GM12878 (cell line): ENCODE results near the gene HMGXB3. TPM values are rescaled to one million over a fixed set of nuclear protein-coding genes. Genes with fewer than 3 reads are reported as not detected.

Experiments
- ATAC-seq: fragments of 200-7000 bp; cut with Tn5 transposase; 3 replicates; pipeline ENCODE4 v1.9.1; 2020; ENCODE audit warnings: mild to moderate bottlenecking, moderate library complexity
- BruUV-seq: library from RNA; stranded (reverse); fragments of 400-500 nt; replicated peaks from 2 replicates; lab custom pipeline; 2021; lab: Mats Ljungman, UMichigan
- CTCF ChIA-PET: fragments of 300-600 bp; sonication (Branson Sonifier 250); formaldehyde crosslinking; extraction: SDS; loops from one replicate; lab custom pipeline; 2021; ENCODE audit warnings: inconsistent platforms; lab: Yijun Ruan, JAX
- POLR2A ChIA-PET: fragments of 350-600 bp; formaldehyde crosslinking; extraction: SDS; loops from one replicate; lab custom pipeline; 2021; ENCODE audit warnings: inconsistent platforms; lab: Charles Lee
- RAD21 ChIA-PET: fragments of 300-600 bp; sonication (Branson Sonifier 250); formaldehyde crosslinking; loops from one replicate; lab custom pipeline; 2023; ENCODE audit warnings: antibody characterized with exemption; ENCODE audit not compliant: unreplicated experiment; lab: Charles Lee
- SMC1A ChIA-PET: fragments of 300-600 bp; sonication (Branson Sonifier 250); formaldehyde crosslinking; loops from one replicate; lab custom pipeline; 2023; ENCODE audit not compliant: unreplicated experiment, uncharacterized antibody; lab: Charles Lee
- DNase-seq: peaks from one replicate; pipeline ENCODE4 v3.0.0-alpha.2; 2011; ENCODE audit warnings: low read depth, low spot score
- FAIRE-seq: peaks from 3 replicates; lab custom pipeline; 2011; peaks lifted over from hg19 to GRCh38; lab: Jason Lieb, UNC
- H2AFZ ChIP-seq: 2 replicates; pipeline ENCODE4 v1.6.0; 2011; ENCODE audit warnings: low read depth, low read length, control low read depth; ENCODE audit not compliant: control insufficient read depth
- H3K27ac ChIP-seq: 2 replicates; pipeline ENCODE4 v1.5.1; 2011; ENCODE audit warnings: control low read depth; ENCODE audit not compliant: control insufficient read depth, insufficient read depth
- H3K27me3 ChIP-seq, 2 experiments: replicated peaks in 1 of 2; 2 replicates each; pipeline versions ENCODE4 v1.6.0 to v1.6.1; 2011; ENCODE audit warnings: low read length in 1 of 2; ENCODE audit not compliant: control insufficient read depth in 2 of 2, insufficient read depth in 2 of 2
- H3K36me3 ChIP-seq, 2 experiments: 2 replicates each; pipeline ENCODE4 v1.5.1; 2011; ENCODE audit warnings: low read length in 1 of 2; ENCODE audit not compliant: control insufficient read depth in 2 of 2, insufficient read depth in 2 of 2
- H3K4me1 ChIP-seq: 2 replicates; pipeline ENCODE4 v1.6.1; 2011; ENCODE audit warnings: mild to moderate bottlenecking, low read length, moderate library complexity, mixed read lengths; ENCODE audit not compliant: control insufficient read depth, insufficient read depth
- H3K4me2 ChIP-seq: 2 replicates; pipeline ENCODE4 v1.6.0; 2011; ENCODE audit warnings: control low read depth; ENCODE audit not compliant: control insufficient read depth, insufficient read depth
- H3K4me3 ChIP-seq: fragments of 200-600 bp; sonication (generic); 2 replicates; pipeline ENCODE4 v1.5.1; 2016
- H3K79me2 ChIP-seq: 2 replicates; pipeline ENCODE4 v1.6.0; 2011; ENCODE audit warnings: low read length; ENCODE audit not compliant: control insufficient read depth, insufficient read depth
- H3K9ac ChIP-seq: 2 replicates; pipeline ENCODE4 v1.8.0; 2011; ENCODE audit warnings: low read length, control low read depth, mixed read lengths; ENCODE audit not compliant: control insufficient read depth, insufficient read depth
- H3K9me3 ChIP-seq: replicated peaks from 3 replicates; pipeline ENCODE4 v1.5.1; 2011; ENCODE audit warnings: mild to moderate bottlenecking, low read length; ENCODE audit not compliant: control insufficient read depth, insufficient read depth
- H4K20me1 ChIP-seq: 2 replicates; pipeline ENCODE4 v1.6.0; 2011; ENCODE audit not compliant: control insufficient read depth, insufficient read depth
- BCL3 ChIP-seq: IDR thresholded peaks from 2 replicates; pipeline ENCODE4 v1.6.1; 2011; ENCODE audit warnings: borderline replicate concordance, low read depth, mild to moderate bottlenecking, moderate library complexity, low read length; ENCODE audit not compliant: insufficient read depth, poor library complexity, severe bottlenecking
- E2F4 ChIP-seq: IDR thresholded peaks from 2 replicates; pipeline ENCODE4 v1.6.1; 2012; ENCODE audit warnings: low read depth, low read length, improper control_type of control experiment
- EED ChIP-seq: sonication (generic); IDR thresholded peaks from 2 replicates; pipeline ENCODE4 v1.6.1; 2016; ENCODE audit warnings: antibody characterized with exemption, low read depth
- ETV6 ChIP-seq, 2 experiments: fragments of 450-650 bp in 1 of 2; IDR thresholded peaks in 1 of 2; conservative IDR thresholded peaks in 1 of 2; 2 replicates each; pipeline ENCODE4 v1.6.1; 2014; ENCODE audit warnings: antibody characterized with exemption in 1 of 2, borderline replicate concordance in 1 of 2, low read depth in 1 of 2, mild to moderate bottlenecking in 1 of 2, moderate library complexity in 1 of 2
- IKZF1 ChIP-seq: fragments of 450-650 bp; conservative IDR thresholded peaks from 2 replicates; pipeline ENCODE4 v1.6.1; 2017; ENCODE audit warnings: antibody characterized with exemption, mild to moderate bottlenecking
- JUNB ChIP-seq: IDR thresholded peaks from 2 replicates; pipeline ENCODE4 v1.6.1; 2016; ENCODE audit warnings: antibody characterized with exemption, mild to moderate bottlenecking
- KAT2A ChIP-seq: conservative IDR thresholded peaks from 2 replicates; pipeline ENCODE4 v1.6.1; 2011; ENCODE audit warnings: low read depth, low read length; ENCODE audit not compliant: control insufficient read depth
- LARP7 ChIP-seq: fragments of 450-650 bp; IDR thresholded peaks from 2 replicates; pipeline ENCODE4 v1.6.1; 2017; ENCODE audit warnings: mild to moderate bottlenecking
- NKRF ChIP-seq: fragments of 450-650 bp; conservative IDR thresholded peaks from 2 replicates; pipeline ENCODE4 v1.6.1; 2017; ENCODE audit warnings: mild to moderate bottlenecking, moderate library complexity
- NR2C1 ChIP-seq: fragments of 450-650 bp; IDR thresholded peaks from 2 replicates; pipeline ENCODE4 v1.6.1; 2017; ENCODE audit warnings: antibody characterized with exemption, mild to moderate bottlenecking, moderate library complexity
- NRF1 ChIP-seq: conservative IDR thresholded peaks from 2 replicates; pipeline ENCODE4 v1.6.1; 2011; ENCODE audit warnings: mild to moderate bottlenecking, low read depth, low read length, improper control_type of control experiment
- PAX5 ChIP-seq: IDR thresholded peaks from 2 replicates; pipeline ENCODE4 v1.6.1; 2011; ENCODE audit warnings: low read depth, low read length, borderline replicate concordance
- POLR2A ChIP-seq: IDR thresholded peaks from 2 replicates; pipeline ENCODE4 v1.6.1; 2011; ENCODE audit warnings: low read depth, mild to moderate bottlenecking, low read length
- RELA ChIP-seq: fragments of 450-650 bp; IDR thresholded peaks from 2 replicates; pipeline ENCODE4 v1.8.0; 2014; ENCODE audit warnings: borderline replicate concordance; ENCODE audit not compliant: partially characterized antibody
- SMAD5 ChIP-seq: IDR thresholded peaks from 2 replicates; pipeline ENCODE4 v1.6.1; 2016; ENCODE audit warnings: antibody characterized with exemption, low read depth
- TCF12 ChIP-seq: IDR thresholded peaks from 2 replicates; pipeline ENCODE4 v1.6.1; 2011; ENCODE audit warnings: low read depth, mild to moderate bottlenecking, low read length
- YBX1 ChIP-seq: fragments of 450-650 bp; IDR thresholded peaks from 2 replicates; pipeline ENCODE4 v1.6.1; 2016; ENCODE audit warnings: antibody characterized with exemption
- ZNF274 ChIP-seq: IDR thresholded peaks from one replicate; pipeline ENCODE4 v1.8.0; 2011; ENCODE audit not compliant: insufficient read length, insufficient read depth
- in situ Hi-C: fragments of 300-500 bp; cut with MboI; formaldehyde crosslinking; loops from 9 replicates; pipeline ENCODE4 v1.14.3; 2018; ENCODE audit warnings: mixed read lengths
- intact Hi-C: fragments of 100-400 bp; cut with micrococcal nuclease; formaldehyde crosslinking; loops from one replicate; pipeline ENCODE4 v1.14.2; 2022; ENCODE audit not compliant: unreplicated experiment
- polyA plus RNA-seq, 11 experiments: library from polyadenylated mRNA; depleted of rRNA in 4 of 11; unstranded in 6 of 11; stranded (reverse) in 5 of 11; fragments of >200 nt; fragmentation: Nextera tagmentation in 4 of 11; fragmentation: Illumina TruSeq in 1 of 11; extraction: Ambion mirVana in 4 of 11; extraction: Trizol in 1 of 11; gene quantifications; 1 replicate in 1 of 11; 2 replicates in 10 of 11; pipeline versions ENCODE4 v1.2.1 to v1.2.3, GENCODE V29; 2011 to 2016; ENCODE audit warnings: inconsistent platforms in 2 of 11, missing spikeins in 2 of 11, low read depth in 1 of 11
- total RNA-seq, 4 experiments: library from RNA; depleted of rRNA in 3 of 4; stranded (reverse); fragments of >200 nt in 3 of 4; fragmentation: Illumina TruSeq in 1 of 4; extraction: Trizol in 1 of 4; gene quantifications; 2 replicates each; pipeline versions ENCODE4 v1.2.1 to v1.2.3, GENCODE V29; 2013 to 2021
- TF ChIP-seq, protein P1 (sequence below): fragments of 450-650 bp; IDR thresholded peaks from 2 replicates; pipeline ENCODE4 v1.6.1; 2018; ENCODE audit warnings: borderline replicate concordance, mild to moderate bottlenecking; ENCODE audit not compliant: partially characterized antibody
- TF ChIP-seq, protein P2 (sequence below): IDR thresholded peaks from 2 replicates; pipeline ENCODE4 v1.6.1; 2012; ENCODE audit warnings: low read depth, low read length, improper control_type of control experiment

HMGXB3 gene
- total and polyA plus RNA-seq, 10 of the 15 experiments (the other 5 are each of a cell fraction or from before 2014, with no cell fraction given): 1.00 to 42.2 (median 28.1) TPM

GRCh38 chr5:149982505-149982904 lies 18.0 kb upstream of the HMGXB3 start:
- Histone ChIP-seq H4K20me1 (no peaks in the 10 kb centered on the region), H3K79me2 (no peaks in the 10 kb centered on the region), H3K9me3 (no peaks in the 10 kb centered on the region), H3K9ac (no peak overlapping the region), H3K27me3 (no peaks in the 10 kb centered on the region), H3K27ac (no peak overlapping the region), H3K4me1 (no peaks in the 10 kb centered on the region), H3K4me2 (no peak overlapping the region), H3K36me3 (no peaks in the 10 kb centered on the region; a peak in 1 of 4 replicates), H3K4me3 (no peak overlapping the region), H2AFZ (no peak overlapping the region)
- FAIRE-seq (no peak), ATAC-seq (no peak), DNase-seq (no peak)
- ChIA-PET POLR2A (no interaction called here), RAD21 (interaction anchor here (1.4 kb wide), 1 partner anchor 148 kb away, joined by 5 read pairs; no protein-coding TSS in a partner anchor), SMC1A (interaction anchor here (0.8 to 1.6 kb wide), 5 partner anchors 8 to 130 kb away, joined by 3 to 4 read pairs (median 3); no protein-coding TSS in a partner anchor), CTCF (interaction anchor here (0.6 to 2.2 kb wide), 7 partner anchors 8 to 563 kb away, joined by 3 to 19 read pairs (median 7); no protein-coding TSS in a partner anchor)
- in situ Hi-C loops (no loop called here), intact Hi-C loops (no loop called here)
- no peak for TF ChIP-seq POLR2A
- TF ChIP-seq, protein P1, sequence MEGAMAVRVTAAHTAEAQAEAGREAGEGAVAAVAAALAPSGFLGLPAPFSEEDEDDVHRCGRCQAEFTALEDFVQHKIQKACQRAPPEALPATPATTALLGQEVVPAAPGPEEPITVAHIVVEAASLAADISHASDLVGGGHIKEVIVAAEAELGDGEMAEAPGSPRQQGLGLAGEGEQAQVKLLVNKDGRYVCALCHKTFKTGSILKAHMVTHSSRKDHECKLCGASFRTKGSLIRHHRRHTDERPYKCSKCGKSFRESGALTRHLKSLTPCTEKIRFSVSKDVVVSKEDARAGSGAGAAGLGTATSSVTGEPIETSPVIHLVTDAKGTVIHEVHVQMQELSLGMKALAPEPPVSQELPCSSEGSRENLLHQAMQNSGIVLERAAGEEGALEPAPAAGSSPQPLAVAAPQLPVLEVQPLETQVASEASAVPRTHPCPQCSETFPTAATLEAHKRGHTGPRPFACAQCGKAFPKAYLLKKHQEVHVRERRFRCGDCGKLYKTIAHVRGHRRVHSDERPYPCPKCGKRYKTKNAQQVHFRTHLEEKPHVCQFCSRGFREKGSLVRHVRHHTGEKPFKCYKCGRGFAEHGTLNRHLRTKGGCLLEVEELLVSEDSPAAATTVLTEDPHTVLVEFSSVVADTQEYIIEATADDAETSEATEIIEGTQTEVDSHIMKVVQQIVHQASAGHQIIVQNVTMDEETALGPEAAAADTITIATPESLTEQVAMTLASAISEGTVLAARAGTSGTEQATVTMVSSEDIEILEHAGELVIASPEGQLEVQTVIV: no peak
- no peak for TF ChIP-seq ETV6 (conservative IDR thresholded peaks at IDR 0.05 in 1 of 2, IDR thresholded peaks at IDR 0.05 in 1 of 2; ENCODE audit: borderline replicate concordance in 1 of 2, low read depth in 1 of 2)
- TF ChIP-seq TCF12: no peak
- no peak for TF ChIP-seq NR2C1
- no peak for TF ChIP-seq KAT2A
- no peak for TF ChIP-seq YBX1
- TF ChIP-seq ZNF274: no peak
- no peak for TF ChIP-seq JUNB
- TF ChIP-seq LARP7: no peak
- no peak for TF ChIP-seq RELA
- no peak for TF ChIP-seq SMAD5
- no peak for TF ChIP-seq E2F4
- TF ChIP-seq IKZF1: no peak
- TF ChIP-seq NKRF: no peak
- no peak for TF ChIP-seq NRF1
- TF ChIP-seq, protein P2, sequence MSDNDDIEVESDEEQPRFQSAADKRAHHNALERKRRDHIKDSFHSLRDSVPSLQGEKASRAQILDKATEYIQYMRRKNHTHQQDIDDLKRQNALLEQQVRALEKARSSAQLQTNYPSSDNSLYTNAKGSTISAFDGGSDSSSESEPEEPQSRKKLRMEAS: no peak
- no peak for TF ChIP-seq PAX5
- no peak for TF ChIP-seq EED
- TF ChIP-seq BCL3: no peak
- no TSS peak for BruUV-seq
